K562 (cell line): ENCODE results near the gene PCDH9. TPM values are rescaled to one million over a fixed set of nuclear protein-coding genes. Genes with fewer than 3 reads are reported as not detected.
A peak's percentile ranks its signal among the peaks of the same experiment; 100 is the strongest.

Experiments used
- ATAC-seq: fragments of 200-7000 bp; cut with Tn5 transposase; 3 replicates; pipeline ENCODE4 v1.9.1; 2020; ENCODE audit warnings: moderate library complexity
- BruUV-seq: library from RNA; stranded (reverse); fragments of 400-500 nt; replicated peaks from 2 replicates; lab custom pipeline; 2021; lab: Mats Ljungman, UMichigan
- CTCF ChIA-PET: fragments of 300-600 bp; formaldehyde crosslinking; extraction: SDS; loops from one replicate; lab custom pipeline; 2021; ENCODE audit warnings: low intra/inter-chr PET ratio; lab: Yijun Ruan, JAX
- POLR2A ChIA-PET: fragments of 300-600, 350-650 bp; sonication (Branson Sonifier 250); formaldehyde crosslinking; extraction: SDS; loops from one replicate; lab custom pipeline; 2021; ENCODE audit warnings: antibody characterized with exemption, inconsistent platforms; lab: Yijun Ruan, JAX
- DNase-seq, 4 experiments: peaks; one replicate each; pipeline versions ENCODE4 v3.0.0 to v3.0.0-alpha.2; 2011 to 2018; ENCODE audit warnings: low spot score in 3 of 4, mixed read lengths in 3 of 4; ENCODE audit errors: extremely low read depth in 1 of 4
- FAIRE-seq: peaks from 2 replicates; lab custom pipeline; 2011; peaks lifted over from hg19 to GRCh38; lab: Jason Lieb, UNC
- H2AFZ ChIP-seq: 2 replicates; pipeline ENCODE4 v1.6.0; 2011; ENCODE audit warnings: low read depth, low read length, control low read depth, inconsistent platforms
- H3K27ac ChIP-seq: fragments of 200-600 bp; 3 replicates; pipeline ENCODE4 v1.8.0; 2011; ENCODE audit warnings: low read depth, mild to moderate bottlenecking, control low read depth, inconsistent platforms, low read length, moderate library complexity, mixed read lengths; ENCODE audit errors: extremely low read depth
- H3K27me3 ChIP-seq, 2 experiments: fragments of 300-600 bp in 1 of 2; 2 replicates in 1 of 2; 3 replicates in 1 of 2; pipeline versions ENCODE4 v1.6.0 to v1.8.0; 2011; ENCODE audit warnings: inconsistent platforms in 2 of 2, low read length in 2 of 2, mild to moderate bottlenecking in 1 of 2, mixed read lengths in 1 of 2, moderate library complexity in 1 of 2; ENCODE audit not compliant: control insufficient read depth in 2 of 2, insufficient read depth in 2 of 2
- H3K36me3 ChIP-seq: fragments of 300-600 bp; 3 replicates; pipeline ENCODE4 v1.8.0; 2011; ENCODE audit warnings: mild to moderate bottlenecking, low read length, inconsistent platforms; ENCODE audit not compliant: control insufficient read depth, insufficient read depth
- H3K4me1 ChIP-seq, 2 experiments: fragments of 200-600 bp in 1 of 2; replicated peaks in 1 of 2; 2 replicates in 1 of 2; 3 replicates in 1 of 2; pipeline versions ENCODE4 v1.5.1 to v1.8.0; 2011; ENCODE audit warnings: inconsistent platforms in 2 of 2, low read length in 2 of 2, mild to moderate bottlenecking in 1 of 2, mixed read lengths in 1 of 2, moderate library complexity in 1 of 2; ENCODE audit not compliant: control insufficient read depth in 2 of 2, insufficient read depth in 2 of 2
- H3K4me2 ChIP-seq: 2 replicates; pipeline ENCODE4 v1.6.1; 2011; ENCODE audit warnings: low read length, control low read depth, inconsistent platforms, mixed read lengths; ENCODE audit not compliant: insufficient read depth
- H3K4me3 ChIP-seq: fragments of 200-600 bp; sonication (generic), shearing (Covaris generic); 2 replicates; pipeline ENCODE4 v1.5.1; 2016; ENCODE audit warnings: control low read depth, inconsistent platforms
- H3K79me2 ChIP-seq: fragments of 200-600 bp; 3 replicates; pipeline ENCODE4 v1.8.0; 2011; ENCODE audit warnings: low read length, inconsistent platforms; ENCODE audit not compliant: control insufficient read depth, insufficient read depth
- H3K9ac ChIP-seq, 2 experiments: 2 replicates each; pipeline versions ENCODE4 v1.6.0 to v1.6.1; 2011; ENCODE audit warnings: low read depth in 2 of 2, low read length in 2 of 2, control low read depth in 1 of 2, inconsistent platforms in 1 of 2, mild to moderate bottlenecking in 1 of 2, mixed read lengths in 1 of 2; ENCODE audit not compliant: insufficient read depth in 1 of 2
- H3K9me1 ChIP-seq: one replicate; pipeline ENCODE4 v1.6.0; 2011; ENCODE audit warnings: inconsistent platforms, mild to moderate bottlenecking, low read length, moderate library complexity; ENCODE audit not compliant: control insufficient read depth, insufficient read depth
- H3K9me3 ChIP-seq: replicated peaks from 2 replicates; pipeline ENCODE4 v1.5.1; 2011; ENCODE audit warnings: low read depth, low read length, inconsistent platforms; ENCODE audit not compliant: control insufficient read depth, insufficient read depth
- H4K20me1 ChIP-seq: replicated peaks from 2 replicates; pipeline ENCODE4 v1.6.1; 2011; ENCODE audit warnings: low read length, inconsistent platforms, mixed read lengths; ENCODE audit not compliant: control insufficient read depth, insufficient read depth
- ARID1B ChIP-seq: fragments of 450-650 bp; IDR thresholded peaks from 2 replicates; pipeline ENCODE4 v1.6.1; 2016; ENCODE audit warnings: antibody characterized with exemption, mild to moderate bottlenecking, inconsistent platforms
- ATF1 ChIP-seq, 2 experiments: fragments of 450-650 bp in 1 of 2; IDR thresholded peaks; 2 replicates each; pipeline ENCODE4 v1.6.1; 2016; ENCODE audit warnings: missing compliant biosample characterization in 1 of 2, missing genetic modification characterization in 1 of 2
- CBFA2T2 ChIP-seq: fragments of 450-650 bp; conservative IDR thresholded peaks from 2 replicates; pipeline ENCODE4 v1.6.1; 2017; ENCODE audit warnings: mild to moderate bottlenecking
- CCAR2 ChIP-seq: fragments of 200-400 bp; formaldehyde crosslinking; IDR thresholded peaks from 2 replicates; pipeline ENCODE4 v1.6.1; 2017; ENCODE audit warnings: mild to moderate bottlenecking, low read depth, low read length
- FOXJ2 ChIP-seq: fragments of 200-800 bp; sonication (Bioruptor generic); IDR thresholded peaks from 2 replicates; pipeline ENCODE4 v1.6.1; 2016; ENCODE audit warnings: missing genetic modification characterization, missing compliant biosample characterization
- MXI1 ChIP-seq: IDR thresholded peaks from 2 replicates; pipeline ENCODE4 v1.6.1; 2011; ENCODE audit warnings: low read depth, mild to moderate bottlenecking, improper control_type of control experiment, low read length
- POLR2AphosphoS2 ChIP-seq: IDR thresholded peaks from 2 replicates; pipeline ENCODE4 v1.6.1; 2012; ENCODE audit warnings: low read length, improper control_type of control experiment
- SMARCB1 ChIP-seq: IDR thresholded peaks from 2 replicates; pipeline ENCODE4 v1.6.1; 2011; ENCODE audit warnings: improper control_type of control experiment, low read depth; ENCODE audit not compliant: insufficient read length
- SRSF1 ChIP-seq: fragments of 200-400 bp; formaldehyde crosslinking; IDR thresholded peaks from 2 replicates; pipeline ENCODE4 v1.6.1; 2017; ENCODE audit warnings: mild to moderate bottlenecking, low read depth, low read length, moderate library complexity
- TAF1 ChIP-seq: IDR thresholded peaks from 2 replicates; pipeline ENCODE4 v1.6.1; 2011; ENCODE audit warnings: mild to moderate bottlenecking, low read length, moderate library complexity; ENCODE audit not compliant: insufficient read depth, control insufficient read depth, severe bottlenecking; ENCODE audit errors: extremely low read depth
- ZNF121 ChIP-seq: sonication (generic); formaldehyde crosslinking; conservative IDR thresholded peaks from 2 replicates; pipeline ENCODE4 v1.8.0; 2022; ENCODE audit warnings: missing genetic modification reagents
- ZNF146 ChIP-seq: IDR thresholded peaks from one replicate; pipeline ENCODE4 v1.6.1; 2018; ENCODE audit warnings: missing compliant biosample characterization; ENCODE audit not compliant: unreplicated experiment
- ZNF766 ChIP-seq: fragments of 200-800 bp; sonication (Bioruptor generic); conservative IDR thresholded peaks from 2 replicates; pipeline ENCODE4 v1.6.1; 2016; ENCODE audit warnings: missing genetic modification characterization, missing compliant biosample characterization
- ZSCAN32 ChIP-seq: fragments of 450-650 bp; formaldehyde crosslinking; IDR thresholded peaks from 2 replicates; pipeline ENCODE4 v1.4.0; 2020; ENCODE audit warnings: mild to moderate bottlenecking, moderate library complexity
- WGBS: fragments of 100-300 bp; shearing (Covaris generic); methylation state at CpG from one replicate; pipeline ENCODE4 v1.1.6; 2016; ENCODE audit warnings: low coverage, mixed read lengths; ENCODE audit not compliant: insufficient coverage; ENCODE audit errors: missing lambda C conversion rate; 5-methylcytosine and 5-hydroxymethylcytosine counted together
- in situ Hi-C: fragments of 300-500 bp; cut with MboI; formaldehyde crosslinking; loops from 4 replicates; pipeline ENCODE4 v1.15.0; 2018; ENCODE audit warnings: inconsistent platforms, mixed read lengths
- intact Hi-C: fragments of 100-400 bp; cut with micrococcal nuclease; formaldehyde crosslinking; loops from 2 replicates; pipeline ENCODE4 v1.14.2; 2022
- polyA plus RNA-seq, 8 experiments: library from polyadenylated mRNA; depleted of rRNA in 4 of 8; stranded (reverse) in 5 of 8; unstranded in 3 of 8; fragments of >200 nt; fragmentation: Nextera tagmentation in 2 of 8; fragmentation: Illumina TruSeq in 1 of 8; extraction: Ambion mirVana in 2 of 8; extraction: Trizol in 1 of 8; gene quantifications; 2 replicates each; pipeline versions ENCODE4 v1.2.1 to v1.2.3, GENCODE V29; 2011 to 2014; ENCODE audit warnings: inconsistent platforms in 1 of 8, missing spikeins in 1 of 8
- total RNA-seq, 7 experiments: library from RNA; depleted of rRNA in 6 of 7; stranded (reverse); fragments of >200 nt in 6 of 7; fragmentation: Illumina TruSeq in 2 of 7; extraction: Trizol in 2 of 7; gene quantifications; 2 replicates each; pipeline versions ENCODE4 v1.2.1 to v1.2.3, GENCODE V29; 2011 to 2021; ENCODE audit warnings: low replicate concordance in 1 of 7
- TF ChIP-seq, protein P1 (sequence below): fragments of 200-800 bp; sonication (Bioruptor generic); IDR thresholded peaks from 2 replicates; pipeline ENCODE4 v1.6.1; 2017; ENCODE audit warnings: missing genetic modification characterization, missing compliant biosample characterization
- TF ChIP-seq, protein P2 (sequence below), 2 experiments: fragments of 450-650 bp in 1 of 2; sonication (generic) in 1 of 2; formaldehyde crosslinking in 1 of 2; IDR thresholded peaks in 1 of 2; conservative IDR thresholded peaks in 1 of 2; 2 replicates each; pipeline versions ENCODE4 v1.6.1 to v1.8.1; 2016 to 2023; ENCODE audit warnings: mild to moderate bottlenecking in 2 of 2, moderate library complexity in 2 of 2, inconsistent platforms in 1 of 2, missing genetic modification reagents in 1 of 2
- TF ChIP-seq, protein P3 (sequence below): fragments of 250-450 bp; sonication (Bioruptor Pico); IDR thresholded peaks from 2 replicates; pipeline ENCODE4 v1.5.1; 2021; ENCODE audit warnings: mild to moderate bottlenecking

The PCDH9 gene
- total and polyA plus RNA-seq, 9 of the 15 experiments (the other 6 are each of a cell fraction or from before 2014, with no cell fraction given), result 1.1 to 6.7 (median 4.9) TPM

DNA sequence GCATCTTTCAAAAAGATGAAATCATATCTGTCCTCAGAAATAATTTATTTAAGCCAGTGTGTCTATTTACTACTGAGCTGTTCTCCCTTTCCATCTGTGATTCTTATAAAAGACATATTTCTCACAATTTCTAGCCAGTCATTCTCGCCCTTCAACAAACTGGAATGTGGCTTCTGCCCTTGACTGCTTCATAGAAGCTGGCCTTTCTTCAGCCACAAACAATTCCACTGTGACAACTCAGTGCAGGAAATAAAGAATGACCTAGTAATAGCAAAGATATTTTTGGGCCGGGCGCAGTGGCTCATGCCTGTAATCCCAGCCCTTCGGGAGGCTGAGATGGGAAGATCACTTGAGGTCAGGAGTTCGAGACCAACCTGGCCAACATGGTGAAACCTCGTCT lies 655.5 kb downstream of the PCDH9 start (continued):
- TF ChIP-seq ZSCAN32 (no peak), SRSF1 (no peak), CCAR2 (no peak), SMARCB1 (no peak), ZNF121 (CRISPR knock-in tag) (no peak)
- TF ChIP-seq, protein P1, sequence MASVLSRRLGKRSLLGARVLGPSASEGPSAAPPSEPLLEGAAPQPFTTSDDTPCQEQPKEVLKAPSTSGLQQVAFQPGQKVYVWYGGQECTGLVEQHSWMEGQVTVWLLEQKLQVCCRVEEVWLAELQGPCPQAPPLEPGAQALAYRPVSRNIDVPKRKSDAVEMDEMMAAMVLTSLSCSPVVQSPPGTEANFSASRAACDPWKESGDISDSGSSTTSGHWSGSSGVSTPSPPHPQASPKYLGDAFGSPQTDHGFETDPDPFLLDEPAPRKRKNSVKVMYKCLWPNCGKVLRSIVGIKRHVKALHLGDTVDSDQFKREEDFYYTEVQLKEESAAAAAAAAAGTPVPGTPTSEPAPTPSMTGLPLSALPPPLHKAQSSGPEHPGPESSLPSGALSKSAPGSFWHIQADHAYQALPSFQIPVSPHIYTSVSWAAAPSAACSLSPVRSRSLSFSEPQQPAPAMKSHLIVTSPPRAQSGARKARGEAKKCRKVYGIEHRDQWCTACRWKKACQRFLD, result no peak

DNA sequence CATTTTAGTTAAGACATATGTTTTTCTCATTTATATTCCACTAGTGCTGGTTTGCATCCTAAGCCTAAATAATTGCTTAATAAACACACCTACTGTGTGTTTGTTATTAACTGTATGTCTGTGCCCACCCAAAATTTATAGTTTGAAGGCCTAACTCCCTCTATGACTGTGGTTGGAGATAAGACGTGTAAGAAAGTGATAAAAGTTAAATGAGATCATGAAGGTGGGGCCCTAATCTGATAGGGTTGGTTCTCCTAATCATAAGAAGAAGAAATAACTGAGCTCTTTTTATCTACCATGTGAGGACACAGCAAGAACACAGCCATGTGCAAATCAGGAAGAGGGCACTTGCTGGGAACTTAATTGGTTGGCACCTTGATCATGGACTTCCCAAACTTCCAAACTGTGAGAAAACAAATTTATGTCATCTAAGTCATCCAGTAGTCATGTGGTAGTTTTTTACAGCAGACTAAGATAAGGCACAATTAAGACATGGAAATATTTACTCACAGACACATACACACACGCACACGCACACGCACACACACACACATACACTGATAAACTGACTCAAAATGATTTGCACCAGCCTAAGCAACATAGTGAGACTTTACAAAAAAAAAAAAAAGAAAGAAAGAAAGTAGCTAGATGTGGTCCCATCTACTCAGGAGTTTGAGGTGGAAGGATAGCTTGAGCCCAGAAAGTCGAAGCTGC lies 662.1 kb downstream of the PCDH9 start:
- CTCF ChIA-PET, result no interaction called here
- in situ Hi-C loops, result no loop called here
- no TSS peak for BruUV-seq
- Histone ChIP-seq H3K4me1 (peaks cover 0 to 5% of the 10 kb centered on the region in 2 experiments; a peak in 3 of 5 replicates), H3K4me2 (no peak overlapping the region; the same call in 1 of the 2 replicates), H2AFZ (no peak overlapping the region), H3K4me3 (no peak overlapping the region), H3K36me3 (no peaks in the 10 kb centered on the region), H3K79me2 (no peaks in the 10 kb centered on the region), H3K9me1 (no peaks in the 10 kb centered on the region), H3K27me3 (no peaks in the 10 kb centered on the region), H3K9me3 (no peaks in the 10 kb centered on the region), H3K9ac (no peak overlapping the region), H3K27ac (no peak overlapping the region), H4K20me1 (no peaks in the 10 kb centered on the region)
- intact Hi-C loops, result no loop called here
- DNase-seq (peak in 1 of 4 experiments; percentile 13), FAIRE-seq (no peak), ATAC-seq (no peak)
- POLR2A ChIA-PET, result no interaction called here
- WGBS, result 17% methylated on average over 5 of the region's 5 CpGs
- TF ChIP-seq, protein P2, sequence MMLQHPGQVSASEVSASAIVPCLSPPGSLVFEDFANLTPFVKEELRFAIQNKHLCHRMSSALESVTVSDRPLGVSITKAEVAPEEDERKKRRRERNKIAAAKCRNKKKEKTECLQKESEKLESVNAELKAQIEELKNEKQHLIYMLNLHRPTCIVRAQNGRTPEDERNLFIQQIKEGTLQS (IDR thresholded peaks at IDR 0.05), result peak; percentile 28; the same call in 1 of the 2 replicates
- TF ChIP-seq, protein P2 (CRISPR knock-in tag; conservative IDR thresholded peaks at IDR 0.05), result no peak
- TF ChIP-seq ZNF766 (CRISPR knock-in tag) (0 out of 2 replicates have a peak, but pooled peaks have one; percentile 17), CBFA2T2 (0 out of 2 replicates have a peak, but pooled peaks have one; percentile 8), ZNF146 (no peak), TAF1 (no peak), ATF1 (CRISPR knock-in tag; IDR thresholded peaks at IDR 0.05) (no peak), ATF1 (tag; IDR thresholded peaks at IDR 0.05) (peak; percentile 30; the same call in 1 of the 2 replicates), FOXJ2 (tag) (peak; percentile 41; the same call in 1 of the 2 replicates), POLR2AphosphoS2 (no peak), ARID1B (peak; percentile 52), MXI1 (no peak)
- TF ChIP-seq, protein P3, sequence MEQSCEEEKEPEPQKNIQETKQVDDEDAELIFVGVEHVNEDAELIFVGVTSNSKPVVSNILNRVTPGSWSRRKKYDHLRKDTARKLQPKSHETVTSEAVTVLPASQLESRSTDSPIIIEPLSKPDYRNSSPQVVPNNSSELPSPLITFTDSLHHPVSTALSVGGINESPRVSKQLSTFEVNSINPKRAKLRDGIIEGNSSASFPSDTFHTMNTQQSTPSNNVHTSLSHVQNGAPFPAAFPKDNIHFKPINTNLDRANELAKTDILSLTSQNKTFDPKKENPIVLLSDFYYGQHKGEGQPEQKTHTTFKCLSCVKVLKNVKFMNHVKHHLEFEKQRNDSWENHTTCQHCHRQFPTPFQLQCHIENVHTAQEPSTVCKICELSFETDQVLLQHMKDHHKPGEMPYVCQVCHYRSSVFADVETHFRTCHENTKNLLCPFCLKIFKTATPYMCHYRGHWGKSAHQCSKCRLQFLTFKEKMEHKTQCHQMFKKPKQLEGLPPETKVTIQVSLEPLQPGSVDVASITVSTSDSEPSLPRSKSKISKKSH (CRISPR knock-in tag), result no peak
